Left ventricle myocardium inferior (tissue), 1 donor: ENCODE measurements around the gene C17orf113. TPM values are rescaled to one million over a fixed set of nuclear protein-coding genes. Genes with fewer than 3 reads are reported as not detected.

ENCODE experiments used
- DNase-seq: peaks from one replicate; pipeline ENCODE4 v3.0.0-alpha.2; 2020
- H3K27ac ChIP-seq: fragments of 200-600 bp; replicated peaks from 2 replicates; pipeline ENCODE4 v1.8.0; 2021
- H3K27me3 ChIP-seq: fragments of 200-600 bp; 2 replicates; pipeline ENCODE4 v1.8.0; 2021; ENCODE audit warnings: low read depth
- H3K36me3 ChIP-seq: fragments of 200-600 bp; 2 replicates; pipeline ENCODE4 v1.8.0; 2021
- H3K4me1 ChIP-seq: fragments of 200-600 bp; 2 replicates; pipeline ENCODE4 v1.8.0; 2021
- H3K4me3 ChIP-seq: fragments of 200-600 bp; 2 replicates; pipeline ENCODE4 v1.8.0; 2021; ENCODE audit warnings: mild to moderate bottlenecking, moderate library complexity
- H3K9me3 ChIP-seq: fragments of 200-600 bp; replicated peaks from 2 replicates; pipeline ENCODE4 v1.8.0; 2021
- CTCF ChIP-seq: fragments of 200-600 bp; IDR thresholded peaks from 2 replicates; pipeline ENCODE4 v1.8.0; 2021; ENCODE audit warnings: antibody characterized with exemption, mild to moderate bottlenecking, borderline replicate concordance
- intact Hi-C: fragments of 100-400 bp; cut with micrococcal nuclease; formaldehyde crosslinking; loops from one replicate; pipeline ENCODE4 v1.11.0; 2022
- total RNA-seq: library from RNA; stranded (reverse); fragmentation: NEBNext Ultra II Directional; extraction: Animal tissue kit (Norgen Biotek cat#: 25700); gene quantifications from one replicate; pipeline ENCODE4 v1.2.1, GENCODE V29; 2021
- donor health status: DM: no; HTN: yes; CAD: no; lungs with severe emphysema.

C17orf113 gene
- total RNA-seq, 1 donor from 2014 or later, result 0.63 TPM

GRCh38 chr17:42053731-42054500 lies 3.5 kb upstream of the C17orf113 start:
- H3K4me3 ChIP-seq, result no peak overlapping the region
- no peak overlapping the region for H3K27ac ChIP-seq
- H3K9me3 ChIP-seq, result no peaks in the 10 kb centered on the region
- H3K36me3 ChIP-seq, result no peaks in the 10 kb centered on the region
- intact Hi-C loops, result no loop called here
- DNase-seq, result no peak
- peaks cover 58% of the 10 kb centered on the region for H3K27me3 ChIP-seq
- peaks cover 17% of the 10 kb centered on the region for H3K4me1 ChIP-seq
- TF ChIP-seq CTCF, result no peak

- no peak overlapping the region for H3K4me3 ChIP-seq
- H3K36me3 ChIP-seq, result no peaks in the 10 kb centered on the region
- H3K9me3 ChIP-seq, result no peaks in the 10 kb centered on the region
- TF ChIP-seq CTCF, result no peak
- H3K27me3 ChIP-seq, result peaks cover 44% of the 10 kb centered on the region
- H3K4me1 ChIP-seq, result peaks cover 17% of the 10 kb centered on the region
- no peak for DNase-seq
- no peak overlapping the region for H3K27ac ChIP-seq
- intact Hi-C loops, result no loop called here
These were observed 2.0 kb upstream of the C17orf113 start for GRCh38 chr17:42052346-42052877.

- Histone ChIP-seq H3K36me3 (no peaks in the 10 kb centered on the region), H3K27ac (no peak overlapping the region), H3K4me1 (peaks cover 17% of the 10 kb centered on the region), H3K27me3 (peaks cover 42% of the 10 kb centered on the region), H3K4me3 (no peak overlapping the region), H3K9me3 (no peaks in the 10 kb centered on the region)
- DNase-seq, result no peak
- intact Hi-C loops, result no loop called here
- no peak for TF ChIP-seq CTCF
These were observed 1.2 kb upstream of the C17orf113 start for GRCh38 chr17:42051645-42052044.

GRCh38 chr17:42051013-42051400 lies 606 bp upstream of the C17orf113 start:
- Histone ChIP-seq H3K4me1 (peaks cover 17% of the 10 kb centered on the region), H3K4me3 (peak overlapping the region; percentile 84), H3K9me3 (no peaks in the 10 kb centered on the region), H3K27me3 (peaks cover 36% of the 10 kb centered on the region), H3K27ac (no peak overlapping the region), H3K36me3 (no peaks in the 10 kb centered on the region)
- intact Hi-C loops, result no loop called here
- no peak for TF ChIP-seq CTCF
- no peak for DNase-seq

- TF ChIP-seq CTCF, result no peak
- Histone ChIP-seq H3K36me3 (no peaks in the 10 kb centered on the region), H3K27ac (peak overlapping the region; percentile 36), H3K4me1 (peaks cover 17% of the 10 kb centered on the region), H3K9me3 (no peaks in the 10 kb centered on the region), H3K4me3 (peak overlapping the region; percentile 84), H3K27me3 (peaks cover 25% of the 10 kb centered on the region)
- DNase-seq, result no peak
- intact Hi-C loops, result no loop called here
These were observed 488 bp downstream of the C17orf113 start for GRCh38 chr17:42049834-42050392.
